Lower lobe of right lung (tissue), 2 donors: ENCODE data around the gene ACKR2. TPM values are rescaled to one million over a fixed set of nuclear protein-coding genes. Genes with fewer than 3 reads are reported as not detected.

Experiments used
- ATAC-seq, 2 donors: fragments of 200-7000 bp; cut with Tn5 transposase; one replicate each; pipeline ENCODE4 v1.9.1; 2020 to 2022; ENCODE audit warnings: mild to moderate bottlenecking in 2 of 2, moderate library complexity in 2 of 2
- DNase-seq: peaks from one replicate; pipeline ENCODE4 v3.0.0-alpha.2; 2020
- H3K27ac ChIP-seq: fragments of 200-600 bp; one replicate; pipeline ENCODE4 v1.8.0; 2022
- H3K27me3 ChIP-seq: fragments of 200-600 bp; one replicate; pipeline ENCODE4 v1.8.0; 2022; ENCODE audit warnings: low read depth
- H3K36me3 ChIP-seq: fragments of 200-600 bp; one replicate; pipeline ENCODE4 v1.8.0; 2022; ENCODE audit warnings: mild to moderate bottlenecking
- H3K4me1 ChIP-seq: fragments of 200-600 bp; one replicate; pipeline ENCODE4 v1.8.0; 2022
- H3K4me3 ChIP-seq: fragments of 200-600 bp; one replicate; pipeline ENCODE4 v1.8.0; 2022; ENCODE audit warnings: mild to moderate bottlenecking
- H3K9me3 ChIP-seq: fragments of 200-600 bp; one replicate; pipeline ENCODE4 v1.8.0; 2022
- intact Hi-C: fragments of 100-400 bp; cut with DNase I; formaldehyde crosslinking; loops from one replicate; pipeline ENCODE4 v1.11.0; 2022
- total RNA-seq: library from RNA; stranded (reverse); fragmentation: NEBNext Ultra II Directional; extraction: Animal tissue kit (Norgen Biotek cat#: 25700); gene quantifications from one replicate; pipeline ENCODE4 v1.2.1, GENCODE V29; 2021
- TF ChIP-seq, protein P1 (sequence below): fragments of 200-600 bp; IDR thresholded peaks from one replicate; pipeline ENCODE4 v1.8.0; 2022; ENCODE audit warnings: antibody characterized with exemption, mild to moderate bottlenecking
- donor health status: DM: no; HTN: yes; CAD: no; lungs with severe emphysema.

ACKR2 gene
- total RNA-seq, 1 donor from 2014 or later = 5.3 TPM

DNA sequence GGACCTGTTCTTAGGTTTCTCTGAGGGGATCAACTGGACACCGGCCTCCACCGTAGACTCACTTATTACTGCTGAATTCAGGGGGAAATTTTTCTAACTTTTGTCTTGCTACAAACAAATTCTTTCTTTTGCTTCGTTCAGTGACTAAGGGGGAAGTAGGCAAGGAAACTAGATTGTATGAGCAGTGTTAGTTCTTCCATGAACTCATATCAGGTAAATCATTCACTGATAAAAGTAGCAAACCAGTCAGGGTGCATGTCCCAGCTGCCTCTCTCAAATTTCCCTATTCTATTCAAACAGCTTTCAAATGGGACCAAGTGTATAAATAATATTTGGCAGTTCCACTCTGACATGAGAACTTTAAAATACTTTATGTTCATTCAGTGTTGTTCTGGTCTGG lies 28.8 kb upstream of the ACKR2 start:
- TF ChIP-seq, protein P1, sequence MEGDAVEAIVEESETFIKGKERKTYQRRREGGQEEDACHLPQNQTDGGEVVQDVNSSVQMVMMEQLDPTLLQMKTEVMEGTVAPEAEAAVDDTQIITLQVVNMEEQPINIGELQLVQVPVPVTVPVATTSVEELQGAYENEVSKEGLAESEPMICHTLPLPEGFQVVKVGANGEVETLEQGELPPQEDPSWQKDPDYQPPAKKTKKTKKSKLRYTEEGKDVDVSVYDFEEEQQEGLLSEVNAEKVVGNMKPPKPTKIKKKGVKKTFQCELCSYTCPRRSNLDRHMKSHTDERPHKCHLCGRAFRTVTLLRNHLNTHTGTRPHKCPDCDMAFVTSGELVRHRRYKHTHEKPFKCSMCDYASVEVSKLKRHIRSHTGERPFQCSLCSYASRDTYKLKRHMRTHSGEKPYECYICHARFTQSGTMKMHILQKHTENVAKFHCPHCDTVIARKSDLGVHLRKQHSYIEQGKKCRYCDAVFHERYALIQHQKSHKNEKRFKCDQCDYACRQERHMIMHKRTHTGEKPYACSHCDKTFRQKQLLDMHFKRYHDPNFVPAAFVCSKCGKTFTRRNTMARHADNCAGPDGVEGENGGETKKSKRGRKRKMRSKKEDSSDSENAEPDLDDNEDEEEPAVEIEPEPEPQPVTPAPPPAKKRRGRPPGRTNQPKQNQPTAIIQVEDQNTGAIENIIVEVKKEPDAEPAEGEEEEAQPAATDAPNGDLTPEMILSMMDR = no peak
- Histone ChIP-seq H3K36me3 (peaks cover 24% of the 10 kb centered on the region), H3K27me3 (no peaks in the 10 kb centered on the region), H3K27ac (peak overlapping the region; percentile 31), H3K9me3 (no peaks in the 10 kb centered on the region), H3K4me1 (peaks cover 16% of the 10 kb centered on the region), H3K4me3 (no peak overlapping the region)
- ATAC-seq (peak; percentile 29 to 46), DNase-seq (no peak)
- intact Hi-C loops = no loop called here

DNA sequence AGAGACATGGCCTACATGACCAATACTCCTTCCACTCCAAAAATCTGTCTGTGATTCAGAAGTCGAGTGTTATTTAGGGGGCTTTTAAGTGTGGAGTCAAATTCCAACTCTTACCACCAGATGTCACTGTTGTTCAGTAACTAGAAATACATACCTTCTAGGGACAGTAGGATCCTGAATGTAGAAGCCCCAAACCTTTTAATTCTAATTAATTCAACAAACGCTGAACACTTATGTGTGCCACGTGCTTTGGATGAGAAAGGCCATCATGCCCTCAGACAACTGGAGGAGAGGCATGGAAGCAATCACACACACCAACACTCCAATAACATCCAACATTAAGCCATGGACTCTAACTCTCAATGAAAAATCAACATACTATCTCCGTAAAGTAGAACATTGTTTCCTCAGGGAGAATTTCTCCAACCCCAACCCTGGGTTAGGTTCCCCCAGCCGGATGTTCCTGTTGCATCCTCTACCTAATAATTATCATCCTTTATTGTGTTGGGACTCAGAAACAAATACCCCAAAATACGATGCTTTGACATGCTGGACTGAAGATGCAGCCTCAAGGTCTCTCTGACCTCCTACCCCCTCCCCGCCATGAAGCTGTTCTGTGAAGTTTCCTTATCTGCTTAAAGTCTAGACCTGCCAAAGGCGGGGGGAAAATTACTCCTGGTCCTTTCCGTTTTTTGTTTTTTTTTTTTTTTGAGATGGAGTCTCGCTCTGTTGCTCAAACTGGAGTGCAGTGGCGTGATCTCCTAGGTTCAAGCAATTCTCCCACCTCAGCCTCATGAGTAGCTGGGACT lies 28.1 kb upstream of the ACKR2 start:
- no peak overlapping the region for H3K4me3 ChIP-seq
- H3K36me3 ChIP-seq = peaks cover 31% of the 10 kb centered on the region
- H3K4me1 ChIP-seq = peaks cover 16% of the 10 kb centered on the region
- TF ChIP-seq, protein P1 = peak; percentile 83
- no peak overlapping the region for H3K27ac ChIP-seq
- peak; percentile 82 to 84 for ATAC-seq
- intact Hi-C loops = no loop called here
- H3K27me3 ChIP-seq = no peaks in the 10 kb centered on the region
- no peaks in the 10 kb centered on the region for H3K9me3 ChIP-seq
- DNase-seq = no peak

DNA sequence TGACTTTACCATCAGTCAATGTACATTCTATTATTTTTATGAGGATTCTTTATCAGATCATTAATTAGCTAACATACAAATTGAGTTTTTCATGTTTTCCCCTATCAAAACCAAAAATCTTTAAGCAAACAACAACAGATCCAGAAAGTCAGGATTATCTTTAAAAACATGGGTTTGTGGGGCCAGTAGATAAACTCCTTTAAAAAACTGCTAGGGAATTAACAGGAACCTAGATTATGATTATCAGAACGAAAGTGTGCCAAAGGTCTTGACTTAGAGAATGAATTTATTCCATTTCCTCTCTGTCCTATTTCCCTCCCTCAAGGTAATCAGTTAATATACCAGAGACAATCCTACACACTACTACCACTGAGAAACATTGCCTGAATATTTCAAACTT lies 23.0 kb upstream of the ACKR2 start:
- DNase-seq = no peak
- H3K27ac ChIP-seq = no peak overlapping the region
- intact Hi-C loops = no loop called here
- no peaks in the 10 kb centered on the region for H3K9me3 ChIP-seq
- TF ChIP-seq, protein P1 = no peak
- H3K27me3 ChIP-seq = no peaks in the 10 kb centered on the region
- no peak overlapping the region for H3K4me3 ChIP-seq
- ATAC-seq = no peak
- peaks cover 42% of the 10 kb centered on the region for H3K36me3 ChIP-seq
- peaks cover 14% of the 10 kb centered on the region for H3K4me1 ChIP-seq

DNA sequence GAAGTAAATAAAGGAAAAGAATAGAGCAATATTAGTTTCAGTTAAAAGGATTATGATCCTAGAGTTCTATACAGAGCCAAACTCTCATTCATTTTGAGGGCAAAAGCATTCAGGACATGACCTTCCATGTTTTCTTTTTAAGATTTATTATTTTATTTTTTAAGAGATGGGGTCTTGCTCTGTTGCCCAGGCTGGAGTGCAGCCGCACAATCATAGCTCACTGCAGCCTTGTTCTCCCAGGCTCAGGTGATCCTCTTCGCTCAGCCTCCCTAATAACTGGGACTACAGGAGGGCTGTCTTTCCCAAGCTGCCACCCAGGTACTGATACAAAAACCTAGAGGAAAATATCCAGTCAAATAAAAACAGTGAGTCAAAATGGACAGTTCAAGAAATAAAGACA lies 22.6 kb upstream of the ACKR2 start:
- no peak overlapping the region for H3K27ac ChIP-seq
- peaks cover 44% of the 10 kb centered on the region for H3K36me3 ChIP-seq
- ATAC-seq = no peak
- intact Hi-C loops = no loop called here
- peaks cover 14% of the 10 kb centered on the region for H3K4me1 ChIP-seq
- TF ChIP-seq, protein P1 = no peak
- no peak for DNase-seq
- no peaks in the 10 kb centered on the region for H3K9me3 ChIP-seq
- H3K27me3 ChIP-seq = no peaks in the 10 kb centered on the region
- H3K4me3 ChIP-seq = no peak overlapping the region

DNA sequence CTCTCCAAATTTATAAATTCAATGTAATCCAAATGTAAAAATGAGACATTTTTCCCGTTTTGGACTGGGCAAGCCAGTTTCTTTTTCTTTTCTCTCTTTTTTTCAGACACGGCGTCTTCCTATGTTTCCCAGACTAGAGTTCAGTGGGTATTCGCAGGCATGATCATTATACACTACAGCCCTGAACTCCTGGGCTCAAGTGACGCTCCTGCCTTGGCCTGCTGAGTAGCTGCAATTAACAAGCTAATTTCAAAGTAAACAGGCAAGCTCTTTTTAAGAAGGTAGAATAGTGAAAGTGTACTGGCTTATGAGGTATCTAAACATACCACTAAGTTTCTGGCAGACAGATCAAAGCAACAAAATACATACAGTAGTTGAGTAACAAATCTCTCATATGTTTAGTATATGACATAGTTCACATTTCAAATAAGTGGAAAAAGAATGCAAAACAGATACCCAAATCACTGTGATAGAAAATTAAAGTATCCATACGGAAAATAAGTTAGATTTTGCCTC lies 18.5 kb upstream of the ACKR2 start:
- ATAC-seq (peak in 1 of 2 donors; percentile 70), DNase-seq (no peak)
- Histone ChIP-seq H3K4me3 (no peak overlapping the region), H3K36me3 (peaks cover 35% of the 10 kb centered on the region), H3K4me1 (peaks cover 14% of the 10 kb centered on the region), H3K27me3 (no peaks in the 10 kb centered on the region), H3K9me3 (no peaks in the 10 kb centered on the region), H3K27ac (no peak overlapping the region)
- intact Hi-C loops = no loop called here
- TF ChIP-seq, protein P1 = no peak
